GM12872 (cell line): Measurements from ENCODE around the gene CHST3.

Experiments
- CTCF ChIP-seq: IDR thresholded peaks from 3 replicates; pipeline ENCODE4 v1.5.1; 2011; ENCODE audit warnings: low read depth, mild to moderate bottlenecking, low read length, moderate library complexity; ENCODE audit not compliant: insufficient read depth

The CHST3 gene

GRCh38 chr10:71965623-71966022 is 1.4 kb downstream of the CHST3 start:
- no peak for TF ChIP-seq CTCF

- no peak for TF ChIP-seq CTCF
These were observed 2.1 kb downstream of the CHST3 start for GRCh38 chr10:71966046-71967004.

GRCh38 chr10:71968553-71969474 is 4.6 kb downstream of the CHST3 start:
- TF ChIP-seq CTCF: no peak

GRCh38 chr10:71969929-71970328 is 5.7 kb downstream of the CHST3 start:
- TF ChIP-seq CTCF: no peak

- no peak for TF ChIP-seq CTCF
These were observed 6.1 kb downstream of the CHST3 start for GRCh38 chr10:71970331-71970730.

GRCh38 chr10:71970869-71971268 is 6.7 kb downstream of the CHST3 start:
- no peak for TF ChIP-seq CTCF

GRCh38 chr10:71971311-71971731 is 7.1 kb downstream of the CHST3 start:
- no peak for TF ChIP-seq CTCF
